HEK293 (cell line): ENCODE results near the gene SDHAF4.

ENCODE experiments used
- CTCF ChIA-PET: fragments of 350-600 bp; formaldehyde crosslinking; extraction: SDS; loops from one replicate; lab custom pipeline; 2021; ENCODE audit warnings: antibody characterized with exemption; lab: Yijun Ruan, JAX
- POLR2A ChIA-PET: fragments of 300-600 bp; formaldehyde crosslinking; extraction: SDS; loops from one replicate; lab custom pipeline; 2020; ENCODE audit warnings: antibody characterized with exemption, inconsistent platforms; lab: Yijun Ruan, JAX
- H3K27ac ChIP-seq: fragments of 200-500 bp; sonication (Bioruptor generic); 2 replicates; pipeline ENCODE4 v1.5.1; 2014; ENCODE audit warnings: low read depth, low read length, control low read depth, inconsistent platforms; ENCODE audit errors: extremely low read depth
- H3K36me3 ChIP-seq, 2 experiments: fragments of 200-500 bp in 1 of 2; sonication (Bioruptor generic) in 1 of 2; 1 replicate in 1 of 2; 2 replicates in 1 of 2; pipeline ENCODE4 v1.5.1; 2014 to 2017; ENCODE audit warnings: inconsistent platforms in 2 of 2, low read length in 2 of 2; ENCODE audit not compliant: control insufficient read depth in 2 of 2, insufficient read depth in 1 of 2
- H3K4me1 ChIP-seq: fragments of 200-500 bp; sonication (Bioruptor generic); 2 replicates; pipeline ENCODE4 v1.5.1; 2014; ENCODE audit warnings: mild to moderate bottlenecking, low read length, inconsistent platforms; ENCODE audit not compliant: control insufficient read depth, insufficient read depth
- H3K4me3 ChIP-seq: 2 replicates; pipeline ENCODE4 v1.5.1; 2011; ENCODE audit warnings: low read depth, mild to moderate bottlenecking, control low read depth, low read length, moderate library complexity
- H3K9me3 ChIP-seq: fragments of 200-500 bp; sonication (Bioruptor generic); 2 replicates; pipeline ENCODE4 v1.5.1; 2014; ENCODE audit warnings: low read depth, low read length, inconsistent platforms; ENCODE audit not compliant: control insufficient read depth, insufficient read depth
- GLI4 ChIP-seq: fragments of 450-650 bp; formaldehyde crosslinking; IDR thresholded peaks from 2 replicates; pipeline ENCODE4 v1.5.1; 2016; ENCODE audit warnings: missing biosample characterization, missing genetic modification characterization
- GLIS2 ChIP-seq: fragments of 450-650 bp; formaldehyde crosslinking; IDR thresholded peaks from 2 replicates; pipeline ENCODE4 v1.5.1; 2016; ENCODE audit warnings: missing biosample characterization, missing genetic modification characterization
- KLF16 ChIP-seq: fragments of 450-650 bp; formaldehyde crosslinking; IDR thresholded peaks from 2 replicates; pipeline ENCODE4 v1.5.1; 2017; ENCODE audit warnings: missing biosample characterization, missing genetic modification characterization
- PRDM1 ChIP-seq: fragments of 450-650 bp; formaldehyde crosslinking; IDR thresholded peaks from 2 replicates; pipeline ENCODE4; 2016; ENCODE audit warnings: missing biosample characterization, missing genetic modification characterization
- REST ChIP-seq: fragments of 450-650 bp; formaldehyde crosslinking; IDR thresholded peaks from 2 replicates; pipeline ENCODE4 v1.5.1; 2016; ENCODE audit warnings: missing biosample characterization, missing genetic modification characterization
- SALL2 ChIP-seq: fragments of 450-650 bp; formaldehyde crosslinking; IDR thresholded peaks from 2 replicates; pipeline ENCODE4 v1.5.0; 2017; ENCODE audit warnings: missing biosample characterization, mild to moderate bottlenecking, missing genetic modification characterization, borderline replicate concordance
- SCRT1 ChIP-seq: fragments of 450-650 bp; formaldehyde crosslinking; IDR thresholded peaks from 2 replicates; pipeline ENCODE4 v1.5.1; 2016; ENCODE audit warnings: missing biosample characterization, missing genetic modification characterization, borderline replicate concordance
- TRIM28 ChIP-seq: IDR thresholded peaks from 2 replicates; pipeline ENCODE4 v1.6.1; 2011; ENCODE audit warnings: low read length, control low read depth, borderline replicate concordance
- ZBTB1 ChIP-seq: fragments of 450-650 bp; formaldehyde crosslinking; IDR thresholded peaks from 2 replicates; pipeline ENCODE4 v1.5.1; 2016; ENCODE audit warnings: missing biosample characterization, missing genetic modification characterization
- ZBTB21 ChIP-seq: fragments of 450-650 bp; formaldehyde crosslinking; IDR thresholded peaks from 2 replicates; pipeline ENCODE4 v1.5.1; 2017; ENCODE audit warnings: missing biosample characterization, missing genetic modification characterization
- ZBTB48 ChIP-seq: fragments of 450-650 bp; formaldehyde crosslinking; IDR thresholded peaks from 2 replicates; pipeline ENCODE4 v1.5.1; 2016; ENCODE audit warnings: missing biosample characterization, missing genetic modification characterization
- ZFHX2 ChIP-seq: fragments of 450-650 bp; formaldehyde crosslinking; conservative IDR thresholded peaks from 2 replicates; pipeline ENCODE4 v1.5.1; 2016; ENCODE audit warnings: missing biosample characterization, missing genetic modification characterization
- ZFP69B ChIP-seq: fragments of 450-650 bp; formaldehyde crosslinking; IDR thresholded peaks from 2 replicates; pipeline ENCODE4 v1.5.1; 2016; ENCODE audit warnings: missing biosample characterization, missing genetic modification characterization
- ZNF184 ChIP-seq: fragments of 450-650 bp; IDR thresholded peaks from 2 replicates; pipeline ENCODE4 v1.5.1; 2018; ENCODE audit warnings: missing biosample characterization, mild to moderate bottlenecking, missing genetic modification characterization
- ZNF211 ChIP-seq: fragments of 450-650 bp; formaldehyde crosslinking; IDR thresholded peaks from 2 replicates; pipeline ENCODE4 v1.5.1; 2016; ENCODE audit warnings: low read depth, missing biosample characterization, missing genetic modification characterization
- ZNF239 ChIP-seq: fragments of 450-650 bp; formaldehyde crosslinking; IDR thresholded peaks from 2 replicates; pipeline ENCODE4 v1.5.1; 2016; ENCODE audit warnings: missing biosample characterization, missing genetic modification characterization
- ZNF302 ChIP-seq: fragments of 450-650 bp; formaldehyde crosslinking; IDR thresholded peaks from 2 replicates; pipeline ENCODE4 v1.5.1; 2016; ENCODE audit warnings: missing biosample characterization, missing genetic modification characterization, low read depth
- ZNF350 ChIP-seq: fragments of 450-650 bp; formaldehyde crosslinking; IDR thresholded peaks from 2 replicates; pipeline ENCODE4 v1.5.0; 2017; ENCODE audit warnings: missing biosample characterization, mild to moderate bottlenecking, missing genetic modification characterization
- ZNF433 ChIP-seq: fragments of 450-650 bp; formaldehyde crosslinking; IDR thresholded peaks from 2 replicates; pipeline ENCODE4 v1.5.1; 2016; ENCODE audit warnings: missing biosample characterization, missing genetic modification characterization, low read depth
- ZNF571 ChIP-seq: fragments of 450-650 bp; formaldehyde crosslinking; IDR thresholded peaks from 2 replicates; pipeline ENCODE4 v1.5.0; 2017; ENCODE audit warnings: missing biosample characterization, missing genetic modification characterization
- ZNF76 ChIP-seq: fragments of 450-650 bp; formaldehyde crosslinking; IDR thresholded peaks from 2 replicates; pipeline ENCODE4; 2016; ENCODE audit warnings: low read depth, missing biosample characterization, missing genetic modification characterization, borderline replicate concordance
- ZNF830 ChIP-seq: fragments of 450-650 bp; IDR thresholded peaks from 2 replicates; pipeline ENCODE4 v1.5.0; 2018; ENCODE audit warnings: missing biosample characterization, missing genetic modification characterization, low read depth, mild to moderate bottlenecking, moderate library complexity
- ZSCAN5A ChIP-seq: fragments of 450-650 bp; formaldehyde crosslinking; IDR thresholded peaks from 2 replicates; pipeline ENCODE4 v1.5.1; 2016; ENCODE audit warnings: missing biosample characterization, missing genetic modification characterization

Gene SDHAF4

GRCh38 chr6:70629929-70630328 is 63.2 kb downstream of the SDHAF4 start:
- POLR2A ChIA-PET, result interaction anchor here (0.6 kb wide), 1 partner anchor 49 kb away, joined by 6 read pairs; no protein-coding TSS in a partner anchor
- no peak overlapping the region for H3K4me3 ChIP-seq

GRCh38 chr6:70633870-70634269 is 67.1 kb downstream of the SDHAF4 start:
- Histone ChIP-seq H3K27ac (no peak overlapping the region), H3K36me3 (no peaks in the 10 kb centered on the region), H3K4me1 (no peaks in the 10 kb centered on the region), H3K9me3 (no peaks in the 10 kb centered on the region), H3K4me3 (no peak overlapping the region)
- TF ChIP-seq GLI4 (tag by site-specific recombination) (no peak), ZFHX2 (tag by site-specific recombination) (no peak), ZNF76 (tag by site-specific recombination) (no peak), ZFP69B (no peak), ZBTB48 (tag by site-specific recombination) (no peak), SALL2 (tag by site-specific recombination) (no peak), ZSCAN5A (tag by site-specific recombination) (no peak), ZNF302 (tag by site-specific recombination) (no peak), ZNF184 (tag by site-specific recombination) (no peak), ZBTB21 (tag by site-specific recombination) (no peak), ZNF211 (no peak), ZNF350 (tag by site-specific recombination) (no peak), REST (tag by site-specific recombination) (no peak), ZBTB1 (no peak), GLIS2 (tag by site-specific recombination) (no peak)
- CTCF ChIA-PET, result no interaction called here
- POLR2A ChIA-PET, result no interaction called here

More at GRCh38 chr6:70629929-70630328, 63.2 kb downstream of the SDHAF4 start:
- Histone ChIP-seq H3K27ac (no peak overlapping the region), H3K36me3 (no peaks in the 10 kb centered on the region), H3K9me3 (no peaks in the 10 kb centered on the region), H3K4me1 (no peaks in the 10 kb centered on the region)
- CTCF ChIA-PET, result interaction anchor here (0.6 to 1.1 kb wide), 3 partner anchors 17 to 320 kb away, joined by 3 read pairs; no protein-coding TSS in a partner anchor
- TF ChIP-seq TRIM28 (no peak), ZNF571 (tag by site-specific recombination) (no peak), ZNF239 (no peak), ZNF433 (tag by site-specific recombination) (no peak), SCRT1 (tag by site-specific recombination) (no peak), ZNF830 (no peak), PRDM1 (tag by site-specific recombination) (no peak), ZBTB21 (tag by site-specific recombination) (no peak), KLF16 (tag by site-specific recombination) (no peak)
